ENCODE data around the gene CLDN2.
"Not testable (repeated sequence)": the region's sequence is repeated elsewhere in the genome, so short reads cannot be mapped to it uniquely, and the experiment has no call there.

Gene CLDN2

GRCh38 chrX:106963111-106963510, 42.9 kb downstream of the CLDN2 start:
- no peaks in the 10 kb centered on the region for H3K9me3 ChIP-seq (ENCODE audit: severe bottlenecking)
- ATAC-seq (ENCODE audit: low read depth) (no peak), DNase-seq (ENCODE audit: low spot score) (no peak)
- TF ChIP-seq CTCF (IDR thresholded peaks at IDR 0.05; ENCODE audit: poor library complexity, severe bottlenecking), result no peak
- H3K4me3 ChIP-seq (ENCODE audit: severe bottlenecking), result no peak overlapping the region
- H3K4me1 ChIP-seq (ENCODE audit: insufficient read depth, poor library complexity, severe bottlenecking), result no peaks in the 10 kb centered on the region
- no peaks in the 10 kb centered on the region for H3K27me3 ChIP-seq (ENCODE audit: insufficient read depth, poor library complexity, severe bottlenecking)
- no peak overlapping the region for H3K27ac ChIP-seq (ENCODE audit: poor library complexity, severe bottlenecking)
- H3K36me3 ChIP-seq (ENCODE audit: low read depth), result peaks cover 5% of the 10 kb centered on the region; the same call in 1 of the 2 replicates

GRCh38 chrX:106964290-106964689, 44.1 kb downstream of the CLDN2 start:
- no peaks in the 10 kb centered on the region for H3K27me3 ChIP-seq (ENCODE audit: insufficient read depth, poor library complexity, severe bottlenecking)
- DNase-seq (ENCODE audit: low spot score), result no peak
- H3K4me3 ChIP-seq (ENCODE audit: severe bottlenecking), result no peak overlapping the region
- no peaks in the 10 kb centered on the region for H3K9me3 ChIP-seq (ENCODE audit: severe bottlenecking)
- ATAC-seq (ENCODE audit: low read depth), result no peak
- no peak for TF ChIP-seq CTCF (IDR thresholded peaks at IDR 0.05; ENCODE audit: poor library complexity, severe bottlenecking)
- H3K36me3 ChIP-seq (ENCODE audit: low read depth), result 0 out of 2 replicates have a peak, but pooled peaks cover 5% of the 10 kb centered on the region
- H3K27ac ChIP-seq (ENCODE audit: poor library complexity, severe bottlenecking), result no peak overlapping the region
- H3K4me1 ChIP-seq (ENCODE audit: insufficient read depth, poor library complexity, severe bottlenecking), result no peaks in the 10 kb centered on the region

DNA sequence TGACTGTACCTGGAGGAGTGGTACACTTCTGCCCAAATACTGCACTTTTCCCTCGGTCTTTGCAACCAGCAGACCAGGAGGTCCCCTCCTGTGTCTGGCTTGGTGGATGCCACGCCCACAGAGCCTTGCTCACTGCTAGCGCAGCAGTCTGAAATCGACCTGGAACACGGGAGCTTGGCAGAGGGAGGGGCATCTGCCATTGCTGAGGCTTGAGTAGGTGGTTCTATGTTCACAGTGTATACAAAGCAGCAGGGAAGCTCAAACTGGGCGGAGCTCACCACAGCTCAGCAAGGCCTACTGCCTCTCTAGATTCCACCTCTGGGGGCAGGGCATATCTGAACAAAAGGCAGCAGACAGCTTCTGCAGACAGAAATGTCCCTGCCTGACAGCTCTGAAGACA, 46.3 kb downstream of the CLDN2 start:
- H3K27ac ChIP-seq (ENCODE audit: poor library complexity, severe bottlenecking); H3K36me3 ChIP-seq (ENCODE audit: low read depth); DNase-seq (ENCODE audit: low spot score); H3K4me3 ChIP-seq (ENCODE audit: severe bottlenecking); H3K27me3 ChIP-seq (ENCODE audit: insufficient read depth, poor library complexity, severe bottlenecking); ATAC-seq (ENCODE audit: low read depth); H3K4me1 ChIP-seq (ENCODE audit: insufficient read depth, poor library complexity, severe bottlenecking); H3K9me3 ChIP-seq (ENCODE audit: severe bottlenecking): not testable (repeated sequence)

DNA sequence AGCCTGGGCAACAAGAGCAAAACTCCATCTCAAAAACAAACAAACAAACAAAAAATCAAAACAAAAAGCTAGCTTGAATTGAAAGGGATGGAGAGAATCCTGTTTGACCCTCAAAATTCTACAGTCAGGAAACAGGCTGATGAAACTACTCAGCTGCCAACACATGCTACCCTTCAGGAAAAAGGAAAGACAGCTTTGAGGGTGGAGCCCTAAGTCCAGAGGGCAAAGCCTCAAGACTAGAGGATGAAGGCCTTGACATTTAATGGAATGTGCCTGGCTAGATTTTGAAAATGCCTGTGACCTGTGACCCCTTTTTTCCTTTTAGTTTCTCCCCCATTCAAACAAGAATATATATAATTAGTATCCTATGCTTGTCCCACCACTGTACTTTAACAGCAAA, 52.7 kb downstream of the CLDN2 start:
- DNase-seq (ENCODE audit: low spot score) (no peak), ATAC-seq (ENCODE audit: low read depth) (no peak)
- no peak overlapping the region for H3K4me3 ChIP-seq (ENCODE audit: severe bottlenecking)
- no peaks in the 10 kb centered on the region for H3K9me3 ChIP-seq (ENCODE audit: severe bottlenecking)
- H3K27ac ChIP-seq (ENCODE audit: poor library complexity, severe bottlenecking), result no peak overlapping the region
- no peaks in the 10 kb centered on the region for H3K4me1 ChIP-seq (ENCODE audit: insufficient read depth, poor library complexity, severe bottlenecking)
- no peaks in the 10 kb centered on the region for H3K36me3 ChIP-seq (ENCODE audit: low read depth)
- TF ChIP-seq CTCF (IDR thresholded peaks at IDR 0.05; ENCODE audit: poor library complexity, severe bottlenecking), result no peak
- no peaks in the 10 kb centered on the region for H3K27me3 ChIP-seq (ENCODE audit: insufficient read depth, poor library complexity, severe bottlenecking)

- Histone ChIP-seq H3K36me3 (ENCODE audit: low read depth) (0 out of 2 replicates have a peak, but pooled peaks cover 1% of the 10 kb centered on the region), H3K4me1 (ENCODE audit: insufficient read depth, poor library complexity, severe bottlenecking) (no peaks in the 10 kb centered on the region), H3K27ac (ENCODE audit: poor library complexity, severe bottlenecking) (no peak overlapping the region), H3K27me3 (ENCODE audit: insufficient read depth, poor library complexity, severe bottlenecking) (no peaks in the 10 kb centered on the region), H3K4me3 (ENCODE audit: severe bottlenecking) (no peak overlapping the region), H3K9me3 (ENCODE audit: severe bottlenecking) (no peaks in the 10 kb centered on the region)
- ATAC-seq (ENCODE audit: low read depth) (no peak), DNase-seq (ENCODE audit: low spot score) (no peak)
- TF ChIP-seq CTCF (IDR thresholded peaks at IDR 0.05; ENCODE audit: poor library complexity, severe bottlenecking), result no peak
These were observed 53.4 kb downstream of the CLDN2 start for GRCh38 chrX:106973433-106974149.
